Mononuclear cell (primary cell): ENCODE measurements around the gene MBD3L2. TPM values are rescaled to one million over a fixed set of nuclear protein-coding genes. Genes with fewer than 3 reads are reported as not detected.
"Not testable (repeated sequence)": the region's sequence is repeated elsewhere in the genome, so short reads cannot be mapped to it uniquely, and the experiment has no call there.

Experiments used
- H3K27me3 ChIP-seq: 2 replicates; pipeline ENCODE4 v1.6.0; 2011; ENCODE audit warnings: low read length, control low read depth; ENCODE audit not compliant: insufficient read depth
- H3K4me1 ChIP-seq: 2 replicates; pipeline ENCODE4 v1.5.1; 2011; ENCODE audit warnings: mild to moderate bottlenecking, low read length, control low read depth; ENCODE audit not compliant: insufficient read depth
- H3K4me3 ChIP-seq: 2 replicates; pipeline ENCODE4 v1.5.1; 2011; ENCODE audit warnings: mild to moderate bottlenecking, low read length, moderate library complexity
- H3K9me3 ChIP-seq: 2 replicates; pipeline ENCODE4 v1.5.1; 2011; ENCODE audit warnings: low read depth, mild to moderate bottlenecking, control low read depth, low read length
- total RNA-seq: library from RNA; depleted of rRNA; stranded (reverse); fragments of >200 nt; gene quantifications from one replicate; pipeline ENCODE4 v1.2.3, GENCODE V29; 2012

The MBD3L2 gene
- total RNA-seq, 1 donor, result not detected

GRCh38 chr19:7051421-7051820 lies 2.3 kb downstream of the MBD3L2 start:
- not testable (repeated sequence) for H3K9me3 ChIP-seq, H3K27me3 ChIP-seq, H3K4me1 ChIP-seq, H3K4me3 ChIP-seq

- not testable (repeated sequence) for H3K4me1 ChIP-seq, H3K4me3 ChIP-seq, H3K9me3 ChIP-seq, H3K27me3 ChIP-seq
Observed at GRCh38 chr19:7052896-7053295, 3.8 kb downstream of the MBD3L2 start.

- H3K4me3 ChIP-seq, H3K27me3 ChIP-seq, H3K4me1 ChIP-seq, H3K9me3 ChIP-seq: not testable (repeated sequence)
Observed at GRCh38 chr19:7054635-7055368, 5.7 kb downstream of the MBD3L2 start.

- H3K27me3 ChIP-seq, H3K4me1 ChIP-seq, H3K9me3 ChIP-seq, H3K4me3 ChIP-seq: not testable (repeated sequence)
Observed at GRCh38 chr19:7055679-7056078, 6.6 kb downstream of the MBD3L2 start.

GRCh38 chr19:7056371-7056770 lies 7.2 kb downstream of the MBD3L2 start:
- not testable (repeated sequence) for H3K27me3 ChIP-seq, H3K4me3 ChIP-seq, H3K4me1 ChIP-seq, H3K9me3 ChIP-seq

GRCh38 chr19:7058576-7058975 lies 9.5 kb downstream of the MBD3L2 start, which contains the start of gene MBD3L3:
MBD3L3 (minus strand) TSS chr19:7058676; CDS start chr19:7058605, 71 bp downstream.
- not testable (repeated sequence) for H3K27me3 ChIP-seq, H3K4me1 ChIP-seq, H3K4me3 ChIP-seq, H3K9me3 ChIP-seq

- not testable (repeated sequence) for H3K4me1 ChIP-seq, H3K4me3 ChIP-seq, H3K27me3 ChIP-seq, H3K9me3 ChIP-seq
Observed at GRCh38 chr19:7059977-7060376, 10.9 kb downstream of the MBD3L2 start.

GRCh38 chr19:7063339-7063738 lies 14.2 kb downstream of the MBD3L2 start:
- Histone ChIP-seq H3K27me3 (no peaks in the 10 kb centered on the region), H3K4me3 (no peak overlapping the region), H3K9me3 (no peaks in the 10 kb centered on the region), H3K4me1 (no peaks in the 10 kb centered on the region)

GRCh38 chr19:7063764-7064418 lies 14.8 kb downstream of the MBD3L2 start:
- Histone ChIP-seq H3K27me3 (no peaks in the 10 kb centered on the region), H3K4me1 (no peaks in the 10 kb centered on the region), H3K9me3 (no peaks in the 10 kb centered on the region), H3K4me3 (no peak overlapping the region)

GRCh38 chr19:7067122-7067521 lies 18.0 kb downstream of the MBD3L2 start:
- H3K27me3 ChIP-seq, H3K4me3 ChIP-seq, H3K9me3 ChIP-seq: not testable (repeated sequence)
- peaks cover 11% of the 10 kb centered on the region for H3K4me1 ChIP-seq

GRCh38 chr19:7067716-7068115 lies 18.6 kb downstream of the MBD3L2 start:
- Histone ChIP-seq H3K9me3 (no peaks in the 10 kb centered on the region), H3K27me3 (no peaks in the 10 kb centered on the region), H3K4me3 (no peak overlapping the region), H3K4me1 (peaks cover 11% of the 10 kb centered on the region)

- H3K4me1 ChIP-seq, result peaks cover 11% of the 10 kb centered on the region
- no peak overlapping the region for H3K4me3 ChIP-seq
- H3K27me3 ChIP-seq, result no peaks in the 10 kb centered on the region
- no peaks in the 10 kb centered on the region for H3K9me3 ChIP-seq
Observed at GRCh38 chr19:7068599-7068998, 19.5 kb downstream of the MBD3L2 start.

- peaks cover 11% of the 10 kb centered on the region for H3K4me1 ChIP-seq
- peak within 1 kb of the TSS; percentile 94 for H3K4me3 ChIP-seq
- no peaks in the 10 kb centered on the region for H3K27me3 ChIP-seq
- H3K9me3 ChIP-seq, result no peaks in the 10 kb centered on the region
Observed at GRCh38 chr19:7069042-7069903, 20.2 kb downstream of the MBD3L2 start, which contains the start of gene ZNF557. ZNF557 (plus strand) TSS chr19:7069703; CDS start chr19:7075075, 5,372 bp downstream.

GRCh38 chr19:7069904-7070226 lies 20.7 kb downstream of the MBD3L2 start:
- Histone ChIP-seq H3K9me3 (no peaks in the 10 kb centered on the region), H3K4me3 (peak overlapping the region; percentile 94), H3K27me3 (no peaks in the 10 kb centered on the region), H3K4me1 (peaks cover 11% of the 10 kb centered on the region)

- Histone ChIP-seq H3K27me3 (no peaks in the 10 kb centered on the region), H3K4me1 (peaks cover 11% of the 10 kb centered on the region), H3K4me3 (no peak overlapping the region), H3K9me3 (peaks cover 5% of the 10 kb centered on the region)
Observed at GRCh38 chr19:7072541-7072940, 23.4 kb downstream of the MBD3L2 start.
